ENCODE results near the gene FASTK.

GRCh38 chr7:151091431-151091830, 10.8 kb upstream of the FASTK start:
- TF ChIP-seq POLR2AphosphoS5 (IDR thresholded peaks at IDR 0.05; ENCODE audit: insufficient read depth, low read depth, low read length) (no peak), CTCF (IDR thresholded peaks at IDR 0.05; ENCODE audit: extremely low read depth in 1 of 2, insufficient read depth in 1 of 2, low read depth in 1 of 2, low read length in 2 of 2) (peak; percentile 64 to 77), EZH2 (IDR thresholded peaks at IDR 0.05; ENCODE audit: borderline replicate concordance, low read depth, low read length, severe bottlenecking) (no peak), POLR2A (IDR thresholded peaks at IDR 0.05; ENCODE audit: low read depth, low read length) (no peak), MAX (IDR thresholded peaks at IDR 0.05; ENCODE audit: insufficient read depth, insufficient read length) (no peak), JUN (IDR thresholded peaks at IDR 0.05; ENCODE audit: borderline replicate concordance, insufficient read depth, insufficient read length, low read depth) (no peak), MYC (IDR thresholded peaks at IDR 0.05; ENCODE audit: low read depth, low read length) (no peak), GATA2 (IDR thresholded peaks at IDR 0.05; ENCODE audit: insufficient read depth, insufficient read length, low read depth, low read length) (no peak), FOS (IDR thresholded peaks at IDR 0.05; ENCODE audit: borderline replicate concordance, insufficient read depth, low read length) (no peak)
